ENCODE measurements around the gene TMEM87B. TPM values are rescaled to one million over a fixed set of nuclear protein-coding genes. Genes with fewer than 3 reads are reported as not detected.

Gene TMEM87B
- total and polyA plus RNA-seq, 2 of the 4 experiments (the other 2 are of a cell fraction) = 6.3 to 12.5 TPM

GRCh38 chr2:112032224-112032586 is 22.9 kb upstream of the TMEM87B start:
- H3K14ac ChIP-seq (replicated peaks; ENCODE audit: low read depth, low read length) = no peak overlapping the region
- no peak overlapping the region for H3K9ac ChIP-seq (ENCODE audit: low read depth, low read length)
- H2BK20ac ChIP-seq (ENCODE audit: low read depth, low read length) = no peak overlapping the region
- CTCF ChIA-PET = no interaction called here
- no peak overlapping the region for H3K4me2 ChIP-seq (ENCODE audit: low read depth, low read length)
- no peak overlapping the region for H2AK5ac ChIP-seq (ENCODE audit: low read depth, low read length)
- no peak overlapping the region for H4K8ac ChIP-seq (ENCODE audit: low read depth in 2 of 2, low read length in 2 of 2)
- H3K79me1 ChIP-seq (ENCODE audit: low read depth in 1 of 2, low read length in 2 of 2) = no peaks in the 10 kb centered on the region
- no peak overlapping the region for H2AFZ ChIP-seq (replicated peaks; ENCODE audit: low read length, poor library complexity)
- peaks cover 3% of the 10 kb centered on the region; the same call in 1 of the 2 replicates for H3K27me3 ChIP-seq (ENCODE audit: control insufficient read depth, insufficient read depth, low read length)
- no peaks in the 10 kb centered on the region; the same call in 1 of the 2 replicates for H3K9me1 ChIP-seq (ENCODE audit: insufficient read depth, low read length)
- no peaks in the 10 kb centered on the region for H4K20me1 ChIP-seq (ENCODE audit: insufficient read depth, low read length)
- TF ChIP-seq SMC3 (IDR thresholded peaks at IDR 0.05; ENCODE audit: low read depth, low read length) (no peak), FOS (IDR thresholded peaks at IDR 0.05; ENCODE audit: low read depth, low read length) (no peak), CTCF (conservative IDR thresholded peaks at IDR 0.05; ENCODE audit: low read depth, low read length) (no peak), MAFK (IDR thresholded peaks at IDR 0.05; ENCODE audit: low read depth, low read length) (no peak)
- TF ChIP-seq, protein P1, sequence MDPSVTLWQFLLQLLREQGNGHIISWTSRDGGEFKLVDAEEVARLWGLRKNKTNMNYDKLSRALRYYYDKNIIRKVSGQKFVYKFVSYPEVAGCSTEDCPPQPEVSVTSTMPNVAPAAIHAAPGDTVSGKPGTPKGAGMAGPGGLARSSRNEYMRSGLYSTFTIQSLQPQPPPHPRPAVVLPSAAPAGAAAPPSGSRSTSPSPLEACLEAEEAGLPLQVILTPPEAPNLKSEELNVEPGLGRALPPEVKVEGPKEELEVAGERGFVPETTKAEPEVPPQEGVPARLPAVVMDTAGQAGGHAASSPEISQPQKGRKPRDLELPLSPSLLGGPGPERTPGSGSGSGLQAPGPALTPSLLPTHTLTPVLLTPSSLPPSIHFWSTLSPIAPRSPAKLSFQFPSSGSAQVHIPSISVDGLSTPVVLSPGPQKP (IDR thresholded peaks at IDR 0.05; ENCODE audit: borderline replicate concordance, low read depth, low read length) = no peak
- no peaks in the 10 kb centered on the region for H3K9me3 ChIP-seq (ENCODE audit: control insufficient read depth, insufficient read depth, low read length)
- H3K4me1 ChIP-seq (ENCODE audit: control insufficient read depth, insufficient read depth, low read length) = peaks cover 3% of the 10 kb centered on the region; the same call in 1 of the 2 replicates
- no peaks in the 10 kb centered on the region for H3K36me3 ChIP-seq (ENCODE audit: control insufficient read depth, insufficient read depth, low read length)
- no peak overlapping the region for H4K91ac ChIP-seq (ENCODE audit: insufficient read depth, low read depth, low read length)
- no peak overlapping the region for H3K56ac ChIP-seq (ENCODE audit: extremely low read depth, insufficient read depth, low read length)
- H3K23ac ChIP-seq (ENCODE audit: low read depth, low read length) = no peak overlapping the region
- no TSS peak for BruUV-seq (replicated peaks)
- no peak overlapping the region for H3K4ac ChIP-seq (ENCODE audit: low read depth, low read length)
- in situ Hi-C loops (cut with MboI; ENCODE audit: low sequenced_read_pairs) = no loop called here
- no peak for ATAC-seq (ENCODE audit: low read depth)
- POLR2A ChIA-PET (ENCODE audit: unreplicated experiment) = no interaction called here
- no CpG with 5 or more reads among the region's 4 CpGs for WGBS, 2 experiments (ENCODE audit: extremely low coverage in 2 of 2, insufficient read length in 1 of 2)
- dilution Hi-C loops (cut with HindIII; ENCODE audit: low sequenced_read_pairs, unreplicated experiment) = no loop called here
- no peak overlapping the region for H2BK15ac ChIP-seq (ENCODE audit: low read depth, low read length)
- H3K18ac ChIP-seq (ENCODE audit: low read depth, low read length) = no peak overlapping the region
- H3K4me3 ChIP-seq (ENCODE audit: insufficient read depth, low read depth, low read length) = no peak overlapping the region
- H2AK9ac ChIP-seq (replicated peaks; ENCODE audit: low read depth, low read length, poor library complexity) = no peak overlapping the region
- intact Hi-C loops (cut with micrococcal nuclease) = no loop called here
- DNase-seq = no peak
- H4K5ac ChIP-seq (ENCODE audit: low read depth, low read length) = no peak overlapping the region
- H2BK120ac ChIP-seq (ENCODE audit: low read depth, low read length) = no peak overlapping the region
- H2BK5ac ChIP-seq (ENCODE audit: low read depth, low read length, poor library complexity, severe bottlenecking) = no peak overlapping the region
- H3K27ac ChIP-seq (ENCODE audit: insufficient read depth, low read length) = no peak overlapping the region

Data from IMR-90 (cell line).